GM21528 (cell line): Measurements from ENCODE around the gene TNRC6C.
"Not testable (repeated sequence)": the region's sequence is repeated elsewhere in the genome, so short reads cannot be mapped to it uniquely, and the experiment has no call there.

Experiments
- ATAC-seq: cut with Tn5 transposase; IDR thresholded peaks from one replicate; pipeline ENCODE4 v1.9.1; 2021; ENCODE audit warnings: mild to moderate bottlenecking, moderate library complexity; ENCODE audit not compliant: unreplicated experiment, low FRiP score

TNRC6C gene

DNA sequence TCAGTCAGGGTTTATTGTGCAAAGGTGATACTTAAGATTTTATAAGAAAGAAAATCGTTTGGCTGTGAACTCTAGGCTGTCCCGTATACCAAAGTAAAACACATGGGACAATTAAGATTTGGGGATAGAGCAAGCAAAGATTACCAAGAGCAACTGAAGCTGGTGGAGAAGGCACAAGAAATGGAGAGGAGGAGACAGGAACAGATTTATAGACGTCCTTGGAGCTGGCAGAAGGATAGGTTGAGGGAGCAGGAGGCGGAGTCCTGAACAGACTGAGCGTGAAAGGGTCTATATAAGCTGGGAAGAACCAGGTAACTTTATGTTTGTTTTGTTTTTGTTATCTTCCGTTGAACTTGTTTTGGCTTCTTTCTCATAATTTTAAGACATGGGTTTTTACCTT is 3.8 kb downstream of the TNRC6C start:
- ATAC-seq, result no peak

DNA sequence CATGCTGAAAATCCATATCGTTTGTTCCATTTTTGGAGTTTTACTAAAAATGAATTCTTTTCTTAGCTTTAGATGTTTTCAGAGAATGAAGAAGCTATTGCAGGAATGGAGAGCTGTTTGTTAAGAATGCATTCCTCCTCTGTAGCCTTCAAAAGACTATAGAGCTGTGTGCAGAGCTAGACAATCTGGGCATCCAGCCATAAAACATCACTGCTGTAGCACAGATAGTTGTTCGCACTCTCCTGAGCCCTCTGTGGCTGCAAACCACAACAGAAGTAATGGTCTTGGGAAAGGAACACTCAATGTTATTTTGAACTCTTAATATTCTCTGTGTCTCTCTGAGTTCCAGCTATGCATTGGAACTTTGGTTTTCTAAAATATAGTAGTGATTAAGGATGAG is 4.9 kb downstream of the TNRC6C start:
- no peak for ATAC-seq

DNA sequence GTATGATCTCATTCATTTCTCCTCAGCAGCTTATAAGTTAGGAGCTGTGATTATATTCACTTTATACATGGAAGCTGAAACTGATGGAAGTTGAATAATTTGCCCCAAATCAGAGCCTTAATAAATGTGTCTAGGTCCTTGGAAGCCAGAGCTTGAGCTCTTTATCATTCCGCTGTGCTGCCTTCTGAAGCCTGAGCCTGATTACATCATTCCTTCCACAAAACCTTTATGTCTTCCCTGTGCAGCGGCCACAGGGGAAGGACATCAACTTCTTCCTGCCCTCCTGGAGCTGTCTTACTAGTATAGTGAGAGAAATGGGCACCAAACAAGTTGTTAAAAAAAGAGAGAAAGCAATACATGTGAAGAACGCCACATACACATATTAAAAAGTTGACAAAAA is 6.8 kb downstream of the TNRC6C start:
- ATAC-seq, result no peak

DNA sequence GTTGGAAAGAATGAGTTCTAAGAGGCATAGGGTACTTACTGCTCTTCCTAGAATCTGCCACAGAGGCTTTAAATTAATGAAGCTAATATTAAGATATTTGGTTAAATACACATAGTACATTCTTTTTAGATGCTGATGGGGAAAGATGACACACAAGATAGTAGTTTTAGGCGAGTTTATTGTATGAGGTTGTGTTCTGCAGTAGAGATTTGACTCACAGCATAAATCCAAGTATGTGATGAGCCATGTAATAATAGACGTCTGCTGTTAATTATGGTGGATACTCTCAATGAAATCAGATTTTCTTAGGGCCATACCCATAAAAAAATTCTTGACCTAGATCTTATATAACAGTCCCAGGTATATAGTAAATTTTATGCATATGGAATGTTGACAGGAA is 8.0 kb downstream of the TNRC6C start:
- no peak for ATAC-seq

DNA sequence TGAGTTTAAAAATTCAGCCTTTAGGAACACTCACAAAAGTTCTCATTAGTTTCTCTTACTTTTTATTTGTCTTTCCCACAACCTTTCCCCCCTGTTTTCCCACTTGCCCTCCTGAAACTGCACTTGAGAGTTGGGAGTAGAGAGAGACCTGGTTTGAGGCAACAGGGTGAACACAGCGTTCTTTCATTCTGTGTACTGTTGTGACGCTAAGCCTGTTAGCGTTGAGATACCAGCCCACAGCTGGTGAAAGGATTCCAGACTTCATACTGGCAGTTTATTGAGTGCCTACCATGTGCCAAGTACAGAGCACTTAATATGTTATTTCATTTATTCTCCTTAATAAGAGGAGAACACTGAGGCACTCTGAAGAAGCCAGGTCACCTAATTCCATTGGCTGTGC is 10.3 kb downstream of the TNRC6C start:
- no peak for ATAC-seq

DNA sequence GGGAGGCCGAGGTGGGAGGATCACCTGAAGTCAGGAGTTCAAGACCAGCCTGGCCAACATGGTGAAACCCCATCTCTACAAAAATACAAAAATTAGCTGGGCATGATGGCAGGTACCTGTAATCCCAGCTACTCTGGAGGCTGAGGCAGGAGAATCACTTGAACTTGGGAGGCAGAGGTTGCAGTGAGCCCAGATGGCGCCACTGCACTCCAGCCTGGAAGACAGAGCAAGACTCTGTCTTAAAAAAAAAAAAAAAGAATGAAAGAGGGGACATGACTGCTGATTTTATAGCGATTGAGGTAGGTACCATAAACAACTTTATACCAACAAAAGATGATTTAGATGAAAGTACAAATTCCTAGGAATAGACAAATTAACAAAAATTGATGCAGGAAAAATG is 13.8 kb downstream of the TNRC6C start:
- ATAC-seq, result not testable (repeated sequence)

DNA sequence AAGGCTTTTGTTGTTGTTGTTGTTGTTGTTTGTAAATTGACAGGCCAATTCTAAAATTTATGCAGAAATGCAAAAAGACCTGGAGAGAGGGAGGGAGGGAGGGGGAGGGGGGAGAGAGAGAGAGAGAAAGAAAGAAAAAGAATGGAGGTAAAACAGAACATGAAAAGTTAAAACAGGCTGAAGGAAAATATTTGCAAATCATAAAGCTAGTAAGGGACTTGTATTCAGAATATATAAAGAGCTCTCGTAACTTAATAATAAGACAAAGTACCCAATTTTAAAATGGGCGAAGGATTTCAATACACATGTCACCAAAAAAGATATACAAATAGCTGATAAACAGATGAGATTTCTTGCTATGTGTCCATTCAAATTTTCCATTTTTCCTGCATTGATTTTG is 15.4 kb downstream of the TNRC6C start:
- no peak for ATAC-seq

DNA sequence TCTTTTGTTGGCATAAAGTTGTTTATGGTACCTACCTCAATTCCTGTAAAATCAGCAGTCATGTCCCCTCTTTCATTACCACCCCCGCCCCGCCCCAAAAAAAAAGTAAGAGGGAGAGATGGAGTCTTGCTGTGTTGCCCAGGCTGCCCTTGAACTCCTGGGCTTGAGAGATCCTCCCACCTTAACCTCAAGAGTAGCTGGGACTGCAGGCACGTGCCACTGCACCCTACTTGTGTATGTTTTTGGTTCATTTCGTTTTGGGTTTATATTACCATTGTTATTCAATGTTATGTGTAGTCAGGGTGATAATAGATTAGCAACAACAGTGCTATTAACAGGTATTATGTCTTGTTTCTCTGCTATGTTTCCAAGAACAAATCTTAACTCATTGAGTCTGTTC is 15.9 kb downstream of the TNRC6C start:
- ATAC-seq, result no peak

DNA sequence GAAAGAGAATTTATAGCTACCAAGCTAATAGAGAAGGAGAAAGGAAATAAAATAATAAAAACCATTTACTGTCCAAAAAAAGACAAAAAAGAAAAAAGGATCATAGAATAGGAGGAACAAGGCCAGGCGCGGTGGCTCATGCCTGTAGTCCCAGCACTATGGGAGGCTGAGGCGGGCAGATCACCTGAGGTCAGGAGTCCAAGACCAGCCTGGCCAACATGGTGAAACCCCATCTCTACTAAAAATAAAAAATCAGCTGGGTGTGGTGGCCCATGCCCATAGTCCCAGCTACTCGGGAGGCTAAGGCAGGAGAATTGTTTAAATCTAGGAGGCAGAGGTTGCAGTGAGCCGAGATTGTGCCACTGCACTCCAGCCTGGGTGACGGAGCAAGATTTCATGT is 23.9 kb downstream of the TNRC6C start:
- not testable (repeated sequence) for ATAC-seq

DNA sequence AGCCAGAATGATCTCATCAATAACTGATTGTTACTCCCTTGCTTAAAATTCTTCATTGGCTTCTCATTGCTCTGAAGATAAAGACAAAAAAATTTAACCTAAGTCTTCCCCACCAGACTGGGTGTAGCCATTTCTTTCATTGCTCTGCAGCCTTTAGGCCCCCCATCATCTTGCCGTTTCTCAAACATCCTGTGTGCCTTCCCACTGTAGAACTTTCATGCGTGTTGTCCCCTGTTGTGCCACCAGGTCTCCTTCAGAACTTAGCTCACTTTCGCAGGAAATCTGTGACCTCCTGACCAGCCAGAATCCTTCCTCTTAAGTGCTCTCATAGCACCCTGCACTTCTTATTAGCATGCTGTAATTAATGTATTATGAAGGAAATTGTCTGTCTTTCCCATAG is 31.8 kb downstream of the TNRC6C start:
- ATAC-seq, result no peak

DNA sequence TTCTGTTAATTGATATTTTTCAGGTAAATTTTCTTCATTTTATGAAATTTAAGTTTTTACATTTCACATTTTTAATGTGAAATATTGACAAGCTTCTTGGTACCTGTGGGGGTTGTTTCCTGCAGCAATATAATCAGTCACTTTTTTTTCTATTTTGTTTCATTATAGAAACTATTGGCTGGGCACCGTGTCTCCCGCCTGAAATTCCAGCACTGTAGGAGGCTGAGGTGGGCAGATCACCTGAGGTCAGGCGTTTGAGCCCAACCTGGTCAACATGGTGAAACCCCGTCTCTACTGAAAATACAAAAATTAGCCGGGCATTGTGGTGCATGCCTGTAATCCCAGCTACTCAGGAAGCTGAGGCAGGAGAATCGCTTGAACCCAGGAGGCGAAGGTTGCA is 35.2 kb downstream of the TNRC6C start:
- not testable (repeated sequence) for ATAC-seq

DNA sequence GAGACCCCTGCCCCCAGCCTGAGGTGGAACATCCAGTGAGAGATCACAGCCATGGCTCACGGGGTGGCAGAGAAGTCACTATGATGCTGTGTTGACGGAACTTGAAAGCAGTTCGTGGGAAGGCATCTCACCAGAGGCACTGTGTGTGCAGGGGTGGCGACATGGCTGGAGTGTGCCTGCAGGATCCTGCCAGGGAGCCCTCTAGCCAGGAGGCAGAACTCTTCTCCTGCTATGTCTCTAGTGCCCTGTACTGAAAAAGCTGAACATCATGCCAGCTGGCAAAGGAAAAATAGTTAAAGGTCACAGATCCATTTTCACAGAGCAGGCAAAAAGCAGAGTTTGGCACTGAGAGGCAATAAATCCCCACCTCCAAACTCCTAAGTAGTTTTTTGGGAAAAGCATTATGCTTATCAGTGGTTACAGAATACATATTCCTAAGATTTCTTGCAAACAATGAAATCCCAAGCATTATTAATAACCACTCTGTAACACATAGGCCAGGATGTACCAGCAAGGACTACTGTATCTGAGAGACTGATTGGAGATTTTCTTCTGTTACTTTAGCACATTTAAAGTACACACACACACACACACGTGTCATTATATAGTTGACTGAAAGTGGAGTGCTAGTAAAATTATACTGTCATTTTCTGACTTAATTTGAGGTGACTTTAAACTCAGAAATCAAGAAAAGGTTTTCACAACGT is 36.8 kb downstream of the TNRC6C start:
- no peak for ATAC-seq

DNA sequence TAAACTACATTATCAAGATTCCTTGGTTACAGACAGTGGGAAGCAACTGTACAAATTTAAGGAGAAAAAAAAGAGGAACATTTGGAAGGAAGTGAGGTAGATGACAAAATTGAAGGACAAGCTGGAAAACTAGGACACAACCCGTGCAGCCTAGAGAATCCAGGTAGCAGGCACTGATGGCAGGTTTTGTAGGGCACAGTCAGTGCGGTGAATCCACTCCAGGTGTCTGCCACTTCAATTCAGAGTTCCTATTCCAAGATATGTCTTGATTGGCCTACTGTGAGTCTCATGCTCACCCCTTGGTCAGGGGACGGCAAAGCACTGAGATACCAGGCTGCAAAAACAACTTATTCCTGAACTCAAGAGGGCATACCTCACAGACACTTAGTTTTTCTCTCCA is 37.8 kb downstream of the TNRC6C start:
- no peak for ATAC-seq

DNA sequence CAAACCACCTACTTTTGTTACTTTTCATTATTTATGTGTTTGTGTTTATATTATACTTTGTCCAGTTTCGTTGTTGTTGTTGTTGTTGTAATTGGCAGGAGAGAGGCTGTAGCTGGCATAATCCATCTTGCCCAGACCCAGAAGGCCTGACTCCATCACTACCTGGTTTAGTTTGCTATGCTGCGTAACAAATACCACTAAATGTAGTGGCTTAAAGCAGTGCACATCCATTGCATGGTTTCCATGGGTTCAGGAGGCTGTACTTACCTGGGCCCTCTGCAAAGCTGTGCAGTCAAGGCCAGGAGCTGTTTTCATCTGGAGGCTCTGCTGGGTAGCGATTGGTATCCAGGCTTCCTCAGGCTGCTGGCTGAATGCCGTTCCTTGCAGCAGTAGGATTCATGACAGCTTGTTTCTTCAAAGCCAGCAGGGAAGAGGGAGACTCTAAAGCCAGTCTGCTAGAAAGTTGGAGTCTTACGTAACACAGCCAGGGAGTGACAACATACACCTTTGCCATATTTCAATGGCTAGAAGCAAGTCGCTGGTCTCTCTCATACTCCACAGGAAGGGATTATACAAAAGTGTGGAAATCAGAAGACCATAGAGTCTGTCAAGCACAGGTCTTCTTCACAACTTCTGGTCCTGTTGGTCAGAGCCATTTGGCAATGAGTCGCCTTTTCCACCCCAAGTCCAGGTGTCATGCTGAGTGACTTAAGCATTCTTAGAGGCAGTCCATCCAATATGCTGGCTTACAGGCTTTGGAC is 41.1 kb downstream of the TNRC6C start:
- ATAC-seq, result no peak

DNA sequence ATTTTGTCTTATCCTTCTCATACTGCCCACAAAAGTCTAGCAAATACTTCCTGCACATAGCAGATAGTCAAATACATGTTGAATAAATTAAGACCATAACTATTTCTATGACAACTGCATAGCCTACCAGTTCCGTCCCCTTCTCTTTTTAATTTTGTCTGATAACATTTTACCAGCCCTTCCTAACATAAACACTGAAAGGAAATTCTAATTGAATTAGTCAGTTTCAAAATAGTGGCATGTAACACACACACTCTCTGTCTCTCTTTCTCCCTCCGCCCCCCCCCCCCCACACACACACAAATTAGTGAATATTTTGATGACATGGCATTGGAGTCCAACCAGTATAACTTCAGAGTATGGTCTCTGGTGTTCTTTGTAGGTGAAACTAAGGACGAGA is 41.8 kb downstream of the TNRC6C start:
- ATAC-seq, result no peak

DNA sequence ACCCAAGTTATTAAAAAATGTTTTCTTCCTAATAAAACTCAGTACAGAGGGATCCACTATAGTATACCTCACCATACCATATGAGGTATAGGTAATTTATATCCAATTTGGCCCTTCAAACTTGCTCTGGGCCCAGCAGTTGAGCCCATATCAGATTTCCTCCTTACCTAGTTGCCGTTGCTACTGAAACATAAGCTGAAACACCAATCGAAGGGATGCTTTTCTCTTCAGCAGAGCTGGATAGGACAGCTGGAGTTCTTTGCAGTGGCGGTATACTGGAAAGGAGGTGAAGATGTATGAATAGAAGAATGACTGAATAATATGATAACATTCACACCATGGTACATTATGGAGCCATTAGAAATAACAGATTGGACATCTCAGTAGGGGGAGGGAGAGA is 42.7 kb downstream of the TNRC6C start:
- no peak for ATAC-seq

DNA sequence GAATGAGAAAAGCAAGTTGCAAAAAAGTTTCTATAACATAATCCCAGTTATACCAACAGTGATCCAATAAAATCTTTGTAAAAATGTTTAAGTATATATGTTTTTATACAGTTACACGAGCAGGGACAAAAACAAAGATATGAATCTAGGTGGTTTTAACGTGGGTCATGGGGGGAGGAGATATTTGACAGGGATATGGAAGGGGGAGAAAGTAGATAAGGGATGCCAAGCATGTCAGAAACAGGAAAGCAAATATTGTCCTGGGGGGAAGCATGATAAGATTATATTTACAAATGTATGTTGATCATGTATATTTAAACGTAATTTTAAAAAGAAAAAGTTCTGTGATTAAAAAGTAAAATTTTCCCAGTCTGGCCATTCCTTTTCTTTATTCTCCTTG is 43.1 kb downstream of the TNRC6C start:
- no peak for ATAC-seq

DNA sequence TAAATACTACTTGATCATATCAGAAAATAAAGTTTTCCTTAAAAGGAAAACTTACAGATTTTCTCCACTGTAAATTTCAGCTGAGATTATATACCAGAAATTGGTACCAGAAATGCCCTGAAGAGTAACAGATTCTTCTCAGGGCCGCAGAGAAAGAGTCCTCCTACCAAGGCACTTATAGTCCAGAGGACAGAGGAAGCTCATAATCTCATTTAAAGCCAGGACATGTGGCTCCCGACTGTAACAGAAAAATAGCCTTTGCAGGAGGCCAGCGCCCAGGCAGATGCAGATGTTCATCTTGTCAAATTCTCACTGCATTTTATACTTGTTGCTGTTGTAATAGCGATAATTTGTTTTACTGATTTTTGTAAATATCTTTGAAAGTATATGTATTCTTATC is 43.7 kb downstream of the TNRC6C start:
- no peak for ATAC-seq

DNA sequence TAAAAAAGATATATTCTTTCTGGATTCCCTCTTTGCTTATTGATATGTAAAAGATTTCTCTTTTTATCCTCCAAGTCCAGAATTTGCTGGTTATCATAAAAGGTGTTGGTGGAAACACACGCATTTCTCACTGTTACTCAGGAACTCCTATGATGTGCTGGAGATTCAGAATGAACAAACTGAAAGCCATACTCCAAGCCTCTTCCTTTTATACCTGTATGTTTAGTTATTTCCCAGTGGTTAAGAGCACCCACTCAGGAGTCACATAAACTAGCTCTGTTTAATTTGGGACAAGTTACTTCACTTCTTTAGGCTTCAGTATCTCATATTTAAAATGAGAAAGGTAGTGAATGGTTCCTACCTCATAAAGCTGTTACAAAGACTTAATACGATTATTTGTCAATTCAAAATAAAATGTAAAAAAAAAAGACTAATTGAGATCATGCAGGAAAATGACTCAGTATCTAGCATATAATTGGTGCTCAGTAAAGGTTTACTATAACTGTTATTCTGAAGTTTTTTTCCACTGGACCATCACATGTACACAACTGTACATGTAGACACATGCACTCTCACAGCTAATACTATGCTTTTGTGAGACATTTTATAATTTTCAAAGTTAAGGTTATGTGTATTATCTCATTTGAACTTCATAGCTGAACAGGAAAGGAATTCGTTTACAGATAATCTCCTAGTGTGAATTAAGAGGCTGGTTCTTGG is 47.1 kb downstream of the TNRC6C start:
- no peak for ATAC-seq

DNA sequence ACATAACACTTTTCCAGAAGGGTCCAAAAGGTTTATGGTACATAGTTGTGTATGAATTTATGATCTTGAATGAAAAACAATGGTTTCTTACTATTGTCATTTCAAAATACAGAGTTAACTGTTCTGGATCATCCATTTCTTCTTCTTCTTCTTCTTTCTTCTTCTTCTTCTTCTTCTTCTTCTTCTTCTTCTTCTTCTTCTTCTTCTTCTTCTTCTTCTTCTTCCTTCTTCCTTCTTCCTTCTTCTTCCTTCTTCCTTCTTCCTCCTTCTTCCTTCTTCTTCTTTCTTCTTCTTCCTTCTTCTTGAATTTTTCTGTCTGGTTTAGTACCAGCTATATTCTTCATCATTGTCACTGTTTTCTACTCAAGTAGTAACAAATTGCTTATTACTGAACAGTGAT is 47.8 kb downstream of the TNRC6C start:
- no peak for ATAC-seq

DNA sequence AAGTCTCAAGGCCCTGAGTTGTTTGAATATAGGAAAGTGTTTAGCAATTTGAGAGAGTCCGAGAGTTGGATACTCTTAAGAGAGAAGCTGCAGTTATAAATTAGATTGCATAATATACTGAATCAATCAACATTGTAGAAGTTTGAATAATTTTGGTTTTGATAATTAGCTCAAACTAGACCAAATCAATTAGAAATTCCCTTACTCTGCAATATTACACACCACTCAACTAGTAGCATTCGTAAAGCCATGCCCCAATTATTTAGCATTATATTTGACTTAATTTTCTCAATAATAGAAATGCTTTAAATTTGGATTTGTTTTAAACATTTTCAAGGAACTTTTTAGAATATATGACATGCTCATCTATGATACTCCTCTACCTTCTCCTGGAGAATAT is 49.1 kb downstream of the TNRC6C start:
- ATAC-seq, result no peak

DNA sequence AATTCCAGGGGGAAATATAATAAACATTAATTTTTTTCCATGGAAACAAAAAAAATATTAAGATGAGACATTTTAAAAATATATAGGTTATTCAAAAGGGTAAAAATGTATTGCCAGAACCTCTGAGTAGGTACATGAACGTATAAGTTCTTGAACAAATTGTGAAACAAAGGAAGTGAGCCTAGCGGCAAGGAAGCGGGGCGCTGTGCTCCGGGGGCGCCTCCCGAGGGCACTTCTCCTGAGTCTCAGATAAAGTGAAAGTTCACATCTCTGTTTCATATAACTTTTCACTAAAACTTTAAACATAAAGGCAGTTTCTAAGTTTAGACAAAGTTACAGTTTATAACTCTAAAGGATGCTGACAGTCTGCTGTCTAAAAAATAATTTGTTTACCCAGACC is 52.3 kb downstream of the TNRC6C start:
- ATAC-seq, result no peak
